ENCODE data around the gene AAK1.

DNA sequence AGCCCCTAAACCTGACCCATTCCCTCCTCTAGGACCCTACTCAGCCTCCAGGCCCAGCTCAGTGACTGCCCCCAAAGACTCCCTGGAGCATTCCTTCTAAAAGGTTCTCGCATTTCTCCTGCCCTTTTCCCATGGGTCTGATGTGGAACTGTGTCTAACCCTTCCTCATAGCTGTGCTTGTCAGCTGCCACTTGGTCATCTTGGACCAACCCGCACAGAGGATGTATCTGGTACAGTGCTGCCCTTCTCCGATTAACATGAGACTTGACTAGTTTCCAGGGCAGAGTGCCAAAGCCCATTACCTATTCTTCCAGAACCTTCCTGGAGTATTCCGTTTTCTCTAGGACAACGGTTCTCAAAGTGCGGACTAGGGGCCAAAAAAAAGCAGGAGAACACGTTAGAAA, 205.8 kb downstream of the AAK1 start:
- TF ChIP-seq, protein P1, sequence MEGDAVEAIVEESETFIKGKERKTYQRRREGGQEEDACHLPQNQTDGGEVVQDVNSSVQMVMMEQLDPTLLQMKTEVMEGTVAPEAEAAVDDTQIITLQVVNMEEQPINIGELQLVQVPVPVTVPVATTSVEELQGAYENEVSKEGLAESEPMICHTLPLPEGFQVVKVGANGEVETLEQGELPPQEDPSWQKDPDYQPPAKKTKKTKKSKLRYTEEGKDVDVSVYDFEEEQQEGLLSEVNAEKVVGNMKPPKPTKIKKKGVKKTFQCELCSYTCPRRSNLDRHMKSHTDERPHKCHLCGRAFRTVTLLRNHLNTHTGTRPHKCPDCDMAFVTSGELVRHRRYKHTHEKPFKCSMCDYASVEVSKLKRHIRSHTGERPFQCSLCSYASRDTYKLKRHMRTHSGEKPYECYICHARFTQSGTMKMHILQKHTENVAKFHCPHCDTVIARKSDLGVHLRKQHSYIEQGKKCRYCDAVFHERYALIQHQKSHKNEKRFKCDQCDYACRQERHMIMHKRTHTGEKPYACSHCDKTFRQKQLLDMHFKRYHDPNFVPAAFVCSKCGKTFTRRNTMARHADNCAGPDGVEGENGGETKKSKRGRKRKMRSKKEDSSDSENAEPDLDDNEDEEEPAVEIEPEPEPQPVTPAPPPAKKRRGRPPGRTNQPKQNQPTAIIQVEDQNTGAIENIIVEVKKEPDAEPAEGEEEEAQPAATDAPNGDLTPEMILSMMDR (IDR thresholded peaks at IDR 0.05): no peak
- TF ChIP-seq POLR2AphosphoS5 (IDR thresholded peaks at IDR 0.05): no peak
